Thyroid gland (tissue), 4 donors: ENCODE measurements around the gene MAX. TPM values are rescaled to one million over a fixed set of nuclear protein-coding genes. Genes with fewer than 3 reads are reported as not detected.

Source experiments
- DNase-seq, 2 donors: peaks; one replicate each; pipeline ENCODE4 v3.0.0-alpha.2; 2019
- H3K27ac ChIP-seq, 3 donors: fragments of 200-600 bp; sonication (generic); 1 replicate in 2 of 3; 2 replicates in 1 of 3; pipeline ENCODE4 v1.5.1; 2016 to 2019; ENCODE audit warnings: mild to moderate bottlenecking in 1 of 3, moderate library complexity in 1 of 3
- H3K27me3 ChIP-seq: fragments of 200-600 bp; sonication (generic); one replicate; pipeline ENCODE4 v1.5.1; 2019
- H3K36me3 ChIP-seq, 2 donors: fragments of 200-600 bp; sonication (generic); one replicate each; pipeline ENCODE4 v1.5.1; 2016 to 2019
- H3K4me1 ChIP-seq, 2 donors: fragments of 200-600 bp; sonication (generic); one replicate each; pipeline ENCODE4 v1.5.1; 2017 to 2019
- H3K4me3 ChIP-seq, 3 donors: fragments of 200-600 bp; sonication (generic); replicated peaks in 1 of 3; 1 replicate in 2 of 3; 2 replicates in 1 of 3; pipeline ENCODE4 v1.5.1; 2016; ENCODE audit warnings: mild to moderate bottlenecking in 1 of 3
- H3K9me3 ChIP-seq: fragments of 200-600 bp; sonication (generic); one replicate; pipeline ENCODE4 v1.5.1; 2017
- POLR2A ChIP-seq, 2 donors: fragments of 450-650 bp; IDR thresholded peaks; one replicate each; pipeline ENCODE4 v1.6.1; 2017; ENCODE audit warnings: antibody characterized with exemption in 2 of 2, mild to moderate bottlenecking in 2 of 2, moderate library complexity in 1 of 2
- WGBS, 2 donors: methylation state at CpG; one replicate each; pipeline ENCODE4 v1.1.5; 2017; 5-methylcytosine and 5-hydroxymethylcytosine counted together
- intact Hi-C: fragments of 100-400 bp; cut with DNase I; formaldehyde crosslinking; loops from one replicate; pipeline ENCODE4 v1.15.1; 2023
- total RNA-seq, 4 donors: library from RNA; depleted of rRNA; stranded (reverse); fragments of >200 nt; gene quantifications; one replicate each; pipeline ENCODE4 v1.2.3, GENCODE V29; 2016
- TF ChIP-seq, protein P1 (sequence below), 6 experiments: fragments of 200-600 bp in 3 of 6; fragments of 450-650 bp in 3 of 6; sonication (generic) in 3 of 6; IDR thresholded peaks; one replicate each; pipeline ENCODE4 v1.5.1; 2016 to 2019; ENCODE audit warnings: antibody characterized with exemption in 6 of 6, mild to moderate bottlenecking in 2 of 6, inconsistent platforms in 1 of 6, moderate library complexity in 1 of 6

Gene MAX
- total RNA-seq, 4 donors from 2014 or later, result 56.7 to 71.4 (median 63.3) TPM

DNA sequence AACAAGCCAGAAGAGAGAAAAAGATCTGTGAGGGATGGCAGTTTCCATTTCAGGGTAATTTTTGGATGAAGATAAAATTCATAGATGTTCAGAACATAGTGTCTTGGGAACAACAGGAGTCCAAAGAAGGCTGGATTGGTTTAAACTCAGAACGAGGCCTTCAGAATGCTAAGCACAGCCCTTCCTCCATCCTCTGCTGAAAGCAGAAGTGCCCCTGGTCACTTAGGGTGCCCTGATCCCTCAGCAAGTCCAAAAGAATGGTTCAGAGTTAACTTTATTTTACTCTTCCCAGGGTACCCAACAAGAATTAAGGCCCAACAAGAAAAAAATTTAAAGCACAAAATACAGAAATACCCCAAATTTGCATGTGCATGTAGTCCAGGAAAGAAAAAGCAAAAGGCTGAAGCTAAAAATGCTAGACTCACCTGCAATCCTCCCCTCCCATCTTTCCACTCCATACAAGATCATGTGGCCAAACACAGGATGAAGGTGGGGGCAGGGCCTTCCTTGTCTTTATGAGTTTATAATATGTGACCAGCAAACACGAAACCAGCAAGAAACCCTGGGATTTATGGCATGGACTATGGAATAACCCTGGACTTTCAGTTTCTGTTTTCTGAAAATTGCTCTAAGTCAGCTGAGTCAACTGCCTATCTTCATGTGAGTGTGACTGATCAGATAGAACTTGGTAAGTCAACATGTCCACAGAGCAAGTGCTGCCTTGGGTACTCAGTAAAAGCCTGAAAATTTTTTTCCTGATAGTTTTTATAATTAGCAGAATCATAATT lies 21.2 kb downstream of the MAX start:
- Histone ChIP-seq H3K4me3 (no peak overlapping the region), H3K4me1 (peaks cover 10 to 12% of the 10 kb centered on the region in 2 donors), H3K36me3 (peaks cover 12 to 29% of the 10 kb centered on the region in 2 donors), H3K27ac (peak overlapping the region in 1 of 3 donors; percentile 7), H3K9me3 (no peaks in the 10 kb centered on the region), H3K27me3 (no peaks in the 10 kb centered on the region)
- 55 to 71% methylated on average over 2 of the region's 2 CpGs for WGBS, 2 donors
- intact Hi-C loops, result no loop called here
- TF ChIP-seq, protein P1, sequence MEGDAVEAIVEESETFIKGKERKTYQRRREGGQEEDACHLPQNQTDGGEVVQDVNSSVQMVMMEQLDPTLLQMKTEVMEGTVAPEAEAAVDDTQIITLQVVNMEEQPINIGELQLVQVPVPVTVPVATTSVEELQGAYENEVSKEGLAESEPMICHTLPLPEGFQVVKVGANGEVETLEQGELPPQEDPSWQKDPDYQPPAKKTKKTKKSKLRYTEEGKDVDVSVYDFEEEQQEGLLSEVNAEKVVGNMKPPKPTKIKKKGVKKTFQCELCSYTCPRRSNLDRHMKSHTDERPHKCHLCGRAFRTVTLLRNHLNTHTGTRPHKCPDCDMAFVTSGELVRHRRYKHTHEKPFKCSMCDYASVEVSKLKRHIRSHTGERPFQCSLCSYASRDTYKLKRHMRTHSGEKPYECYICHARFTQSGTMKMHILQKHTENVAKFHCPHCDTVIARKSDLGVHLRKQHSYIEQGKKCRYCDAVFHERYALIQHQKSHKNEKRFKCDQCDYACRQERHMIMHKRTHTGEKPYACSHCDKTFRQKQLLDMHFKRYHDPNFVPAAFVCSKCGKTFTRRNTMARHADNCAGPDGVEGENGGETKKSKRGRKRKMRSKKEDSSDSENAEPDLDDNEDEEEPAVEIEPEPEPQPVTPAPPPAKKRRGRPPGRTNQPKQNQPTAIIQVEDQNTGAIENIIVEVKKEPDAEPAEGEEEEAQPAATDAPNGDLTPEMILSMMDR (IDR thresholded peaks at IDR 0.05), result no peak
- TF ChIP-seq POLR2A (IDR thresholded peaks at IDR 0.05), result no peak
- no peak for DNase-seq

DNA sequence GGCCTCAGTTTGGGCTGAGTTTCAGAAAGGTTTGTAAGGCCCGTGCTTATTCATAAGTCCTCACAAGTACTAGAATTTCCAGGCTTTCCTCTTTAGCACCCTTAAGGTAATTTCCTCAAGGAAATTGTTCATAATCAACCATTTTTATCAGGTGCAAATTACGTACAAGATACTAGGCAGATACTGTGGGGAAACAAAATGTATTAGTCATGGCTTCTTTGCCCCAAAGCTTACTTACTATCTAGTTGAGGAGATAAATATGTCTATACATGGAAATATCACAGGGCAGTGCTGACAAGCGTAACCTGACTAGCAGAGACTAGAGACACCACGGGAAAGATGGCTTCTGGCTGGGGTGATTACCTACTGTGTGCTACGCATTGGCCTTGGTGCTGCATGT lies 22.5 kb downstream of the MAX start:
- no peak for DNase-seq
- no peaks in the 10 kb centered on the region for H3K27me3 ChIP-seq
- WGBS, 2 donors, result 93 to 95% methylated on average over 5 of the region's 5 CpGs
- TF ChIP-seq, protein P1 (IDR thresholded peaks at IDR 0.05), result no peak
- TF ChIP-seq POLR2A (IDR thresholded peaks at IDR 0.05), result no peak
- no peak overlapping the region for H3K4me3 ChIP-seq
- intact Hi-C loops, result no loop called here
- no peaks in the 10 kb centered on the region for H3K9me3 ChIP-seq
- H3K36me3 ChIP-seq, result peaks cover 12 to 26% of the 10 kb centered on the region in 2 donors
- peaks cover 12 to 15% of the 10 kb centered on the region in 2 donors for H3K4me1 ChIP-seq
- no peak overlapping the region for H3K27ac ChIP-seq

DNA sequence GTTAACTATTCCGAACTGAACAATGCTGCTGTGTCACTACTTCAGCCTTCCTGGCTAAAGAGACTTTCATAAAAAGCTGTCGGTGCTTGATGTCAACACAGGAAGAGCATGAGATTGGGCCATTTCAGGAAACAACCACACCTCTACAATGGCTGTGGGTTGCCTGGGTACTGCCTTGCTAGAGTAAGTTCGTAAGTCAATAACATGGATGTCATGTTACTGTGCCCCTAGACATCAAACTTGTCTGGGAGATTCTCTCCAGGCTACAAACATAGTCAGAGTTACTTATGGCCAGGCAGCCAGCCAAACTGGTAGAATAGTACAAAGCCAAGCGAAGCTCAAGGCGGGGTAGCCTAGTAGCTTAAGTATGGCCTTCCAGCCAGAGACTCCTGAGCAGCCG lies 23.1 kb downstream of the MAX start:
- Histone ChIP-seq H3K36me3 (peaks cover 12 to 26% of the 10 kb centered on the region in 2 donors), H3K27ac (no peak overlapping the region)
- 89 to 95% methylated on average over 6 of the region's 6 CpGs for WGBS, 2 donors

DNA sequence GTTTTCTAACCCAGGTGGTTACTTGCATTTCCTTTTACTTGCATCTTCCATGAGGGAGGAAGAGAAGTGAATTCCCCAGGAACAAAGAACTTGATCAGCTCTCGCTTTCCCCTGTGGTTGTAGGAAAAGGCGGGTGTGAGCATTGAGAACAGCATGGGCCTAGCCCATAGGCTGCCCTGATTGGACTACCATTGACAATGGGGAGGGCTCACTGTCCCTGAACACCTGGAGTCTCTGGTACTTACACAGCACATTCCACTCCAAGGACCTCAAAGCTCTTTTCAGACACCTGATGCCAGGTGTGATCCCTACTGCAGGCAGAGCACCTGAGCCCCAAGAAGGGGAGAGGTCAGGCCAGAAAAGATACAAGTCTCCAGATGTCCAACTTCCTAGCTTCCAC lies 25.0 kb downstream of the MAX start:
- Histone ChIP-seq H3K36me3 (peaks cover 12 to 23% of the 10 kb centered on the region in 2 donors), H3K4me1 (peaks cover 29 to 39% of the 10 kb centered on the region in 2 donors), H3K4me3 (no peak overlapping the region), H3K27me3 (no peaks in the 10 kb centered on the region), H3K27ac (no peak overlapping the region), H3K9me3 (no peaks in the 10 kb centered on the region)
- intact Hi-C loops, result no loop called here
- TF ChIP-seq POLR2A (IDR thresholded peaks at IDR 0.05), result no peak
- TF ChIP-seq, protein P1 (IDR thresholded peaks at IDR 0.05), result no peak
- WGBS, 2 donors, result 98 to 100% methylated on average over 2 of the region's 2 CpGs
- no peak for DNase-seq

More for the DNA sequence above, 23.1 kb downstream of the MAX start:
- no peak for TF ChIP-seq POLR2A (IDR thresholded peaks at IDR 0.05)
- TF ChIP-seq, protein P1 (IDR thresholded peaks at IDR 0.05), result no peak
- Histone ChIP-seq H3K4me1 (peaks cover 17 to 21% of the 10 kb centered on the region in 2 donors), H3K4me3 (no peak overlapping the region), H3K9me3 (no peaks in the 10 kb centered on the region), H3K27me3 (no peaks in the 10 kb centered on the region)
- no peak for DNase-seq
- intact Hi-C loops, result no loop called here

DNA sequence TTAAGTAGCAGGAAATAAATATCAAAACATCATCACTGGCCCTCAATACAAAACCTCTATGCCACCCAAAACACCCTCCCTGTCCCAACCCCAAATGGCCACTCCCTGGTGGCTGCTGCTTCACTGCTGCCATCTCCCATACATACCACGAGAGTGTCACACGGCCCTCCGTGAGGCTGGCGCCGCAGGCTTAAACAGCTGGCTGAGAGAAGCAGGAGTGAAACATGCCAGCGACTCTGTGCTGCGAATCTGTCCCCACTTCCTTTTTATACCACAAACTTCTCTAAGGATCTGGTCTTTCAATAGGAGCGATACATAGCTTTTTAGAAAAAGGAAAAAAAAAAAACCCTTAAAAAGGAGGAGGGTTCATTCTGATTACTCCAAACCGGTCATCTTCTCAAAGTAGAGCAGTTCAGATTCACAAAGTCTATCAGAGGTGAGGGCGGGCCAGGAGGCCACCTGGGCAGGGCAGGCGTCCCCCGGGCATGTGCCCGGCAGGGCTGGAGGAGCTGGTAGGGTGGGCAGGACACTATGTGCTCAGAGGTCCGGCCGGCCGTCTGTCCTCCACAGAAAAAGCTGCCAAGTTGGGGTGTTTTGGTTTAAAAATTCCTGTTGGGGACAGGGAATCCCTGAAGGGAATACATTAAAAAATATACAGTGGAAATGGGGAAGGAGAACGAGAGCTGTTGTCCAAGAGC lies 26.5 kb downstream of the MAX start:
- TF ChIP-seq, protein P1 (IDR thresholded peaks at IDR 0.05), result no peak
- TF ChIP-seq POLR2A (IDR thresholded peaks at IDR 0.05), result no peak
- no peak for DNase-seq
- no peak overlapping the region for H3K4me3 ChIP-seq
- no peak overlapping the region for H3K27ac ChIP-seq
- intact Hi-C loops, result no loop called here
- H3K36me3 ChIP-seq, result peaks cover 12 to 23% of the 10 kb centered on the region in 2 donors
- no peaks in the 10 kb centered on the region for H3K27me3 ChIP-seq
- H3K4me1 ChIP-seq, result peaks cover 26 to 33% of the 10 kb centered on the region in 2 donors
- WGBS, 2 donors, result 89 to 94% methylated on average over 17 of the region's 17 CpGs
- H3K9me3 ChIP-seq, result no peaks in the 10 kb centered on the region
